NCI-H2171 treated with DMSO at 0.1 percent for 48 hours (cell line): Measurements from ENCODE around the gene PTPN21.
"Not testable (repeated sequence)": the region's sequence is repeated elsewhere in the genome, so short reads cannot be mapped to it uniquely, and the experiment has no call there.

Source experiments
- DNase-seq: peaks from one replicate; lab custom pipeline; 2025; lab: John Stamatoyannopoulos, UW

PTPN21 gene

DNA sequence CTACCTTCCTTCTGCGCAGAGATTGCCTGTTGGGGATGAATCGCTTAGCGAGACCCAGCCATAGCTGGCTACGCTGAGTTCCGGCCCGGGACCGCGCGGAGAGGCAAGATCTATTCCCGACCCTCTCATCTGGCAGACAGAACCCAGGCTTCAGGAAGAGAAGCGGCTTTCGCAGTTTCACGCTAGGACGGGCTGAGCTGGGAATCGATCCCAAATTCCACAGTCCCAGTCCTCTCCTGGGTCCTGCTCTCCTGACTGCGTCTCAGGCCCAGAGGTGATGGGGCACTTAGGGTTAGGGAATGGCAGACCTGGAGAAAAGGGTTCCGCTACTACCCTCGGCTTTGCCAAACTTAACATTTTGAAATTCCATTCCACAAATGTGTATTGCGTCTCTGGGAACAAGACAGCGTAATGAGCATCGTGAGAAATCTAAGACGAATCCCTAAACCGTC lies 2.8 kb downstream of the PTPN21 start:
- no peak for DNase-seq

DNA sequence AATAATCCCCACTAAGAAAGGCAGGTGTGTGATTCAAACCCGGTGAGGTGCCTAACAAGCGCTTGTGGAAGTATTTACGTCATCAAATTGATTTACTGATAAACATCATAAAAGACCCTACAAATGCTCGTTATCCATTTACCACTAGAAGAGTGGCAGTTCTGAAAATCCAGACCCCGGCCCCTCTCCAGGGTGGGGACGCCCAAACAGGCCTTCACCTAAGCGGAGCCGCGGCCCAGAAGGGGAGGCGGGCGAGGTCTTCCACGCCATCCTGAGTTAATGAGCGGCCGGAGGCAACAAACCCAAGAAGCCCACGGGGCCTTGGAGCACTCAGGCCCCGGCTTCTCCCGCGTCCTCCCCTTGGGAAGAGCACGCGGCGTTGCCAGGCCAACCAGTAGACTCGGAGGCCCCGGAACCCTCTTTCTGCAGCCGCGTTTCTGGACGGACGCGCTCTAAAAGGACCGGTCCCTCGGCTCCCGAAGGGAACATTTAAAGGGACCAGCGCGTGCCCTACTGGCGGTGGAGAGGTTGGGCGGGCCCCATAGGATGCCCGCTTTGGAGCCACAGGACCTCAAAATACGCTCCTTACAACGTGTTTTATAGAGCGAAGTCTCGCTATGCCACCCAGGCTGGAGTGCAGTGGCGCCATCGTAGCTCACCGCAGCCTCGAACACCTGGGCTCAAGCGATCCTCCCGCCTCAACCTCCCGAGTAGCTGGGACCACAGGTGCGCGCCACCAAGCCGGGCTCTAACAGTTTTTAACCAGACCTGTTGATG lies 3.5 kb downstream of the PTPN21 start:
- DNase-seq = peak; percentile 61

DNA sequence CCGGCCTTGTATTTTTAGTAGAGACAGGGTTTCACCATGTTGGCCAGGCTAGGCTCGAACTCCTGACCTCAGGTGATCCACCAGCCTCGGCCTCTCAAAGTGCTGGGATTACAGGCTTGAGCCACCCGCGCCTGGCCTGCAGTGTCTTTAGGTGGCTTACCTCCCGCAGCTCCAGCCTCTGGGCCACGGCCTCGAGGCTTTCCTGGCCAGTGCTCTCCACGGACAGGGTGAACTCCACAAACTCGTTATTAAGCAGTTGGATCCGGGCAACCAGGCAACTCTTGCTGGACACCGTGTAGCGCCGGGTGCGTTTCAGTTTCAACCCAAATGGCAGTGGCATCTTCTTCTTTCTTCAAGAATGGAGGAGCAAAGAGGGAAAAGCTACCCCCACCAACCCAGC lies 4.7 kb downstream of the PTPN21 start:
- DNase-seq = no peak

DNA sequence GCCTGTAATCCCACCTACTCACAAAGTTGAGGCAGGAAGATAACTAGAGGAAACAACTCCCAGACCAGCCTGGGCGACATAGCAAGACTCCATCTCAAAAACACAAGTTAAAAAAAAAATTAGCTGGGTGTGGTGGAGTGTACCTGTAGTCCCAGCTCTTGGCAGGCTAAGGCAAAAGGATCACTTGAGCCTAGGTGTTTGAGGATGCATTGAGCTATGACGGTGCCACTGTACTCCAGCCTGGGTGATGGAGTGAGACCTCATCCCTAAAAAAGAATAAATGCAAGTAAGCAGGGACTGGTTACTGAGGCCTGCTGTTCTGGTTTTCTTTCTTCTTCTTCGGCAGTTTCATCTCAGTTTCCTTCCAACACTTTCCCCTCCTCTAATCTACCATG lies 7.4 kb downstream of the PTPN21 start:
- no peak for DNase-seq

DNA sequence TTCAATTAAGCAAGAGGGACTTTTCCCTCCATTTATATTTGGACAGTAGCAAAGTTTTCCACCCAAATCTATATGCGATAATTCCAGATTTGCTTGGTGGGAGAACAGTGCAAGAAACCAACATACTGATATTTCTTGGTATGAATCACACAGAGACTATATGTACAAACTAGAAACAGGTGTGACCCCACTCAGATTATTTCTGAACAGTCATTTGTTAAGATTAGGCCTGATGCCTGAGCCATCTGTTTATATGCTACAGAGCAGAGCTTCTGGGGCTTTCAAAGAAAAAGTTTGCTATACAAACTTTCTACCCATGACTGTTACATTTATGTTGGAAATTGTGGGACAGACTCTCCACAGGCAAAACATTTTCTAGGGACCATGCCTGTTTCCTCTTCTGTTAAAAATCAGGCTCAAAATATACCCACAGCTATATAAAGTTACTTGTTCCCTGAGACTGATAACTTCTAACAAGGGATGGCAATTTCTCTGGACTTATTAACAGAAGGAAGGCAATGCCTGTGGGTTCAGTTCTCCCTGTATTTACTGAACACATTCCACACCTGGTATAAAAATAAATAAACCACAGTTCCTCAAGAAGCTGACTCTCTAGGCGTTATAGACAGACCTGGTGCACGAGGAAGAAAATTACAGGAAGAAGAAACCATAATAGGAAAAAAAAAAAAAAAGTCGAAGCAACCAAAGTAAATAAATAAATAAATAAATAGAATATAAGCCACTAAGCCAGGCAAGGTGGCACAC lies 8.0 kb downstream of the PTPN21 start:
- peak; percentile 33 for DNase-seq

DNA sequence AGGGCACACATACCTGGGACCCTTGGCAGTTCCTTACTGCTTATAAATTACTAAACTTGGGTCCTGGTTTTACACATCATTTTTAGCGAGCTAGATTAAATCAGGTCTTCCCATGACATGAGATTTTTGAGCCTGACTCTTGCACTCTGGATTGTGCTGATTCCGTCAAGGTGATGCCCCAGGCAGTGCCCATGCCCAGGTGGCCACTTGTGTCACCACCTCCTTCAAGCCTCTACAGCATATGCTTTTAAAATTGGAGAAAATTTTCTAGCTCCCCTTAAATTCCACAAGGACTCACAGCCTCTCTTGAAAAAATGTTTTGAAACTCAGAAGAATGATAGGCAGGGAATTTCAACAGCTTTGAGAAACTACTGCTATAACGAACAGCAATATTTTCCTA lies 9.6 kb downstream of the PTPN21 start:
- DNase-seq = no peak

DNA sequence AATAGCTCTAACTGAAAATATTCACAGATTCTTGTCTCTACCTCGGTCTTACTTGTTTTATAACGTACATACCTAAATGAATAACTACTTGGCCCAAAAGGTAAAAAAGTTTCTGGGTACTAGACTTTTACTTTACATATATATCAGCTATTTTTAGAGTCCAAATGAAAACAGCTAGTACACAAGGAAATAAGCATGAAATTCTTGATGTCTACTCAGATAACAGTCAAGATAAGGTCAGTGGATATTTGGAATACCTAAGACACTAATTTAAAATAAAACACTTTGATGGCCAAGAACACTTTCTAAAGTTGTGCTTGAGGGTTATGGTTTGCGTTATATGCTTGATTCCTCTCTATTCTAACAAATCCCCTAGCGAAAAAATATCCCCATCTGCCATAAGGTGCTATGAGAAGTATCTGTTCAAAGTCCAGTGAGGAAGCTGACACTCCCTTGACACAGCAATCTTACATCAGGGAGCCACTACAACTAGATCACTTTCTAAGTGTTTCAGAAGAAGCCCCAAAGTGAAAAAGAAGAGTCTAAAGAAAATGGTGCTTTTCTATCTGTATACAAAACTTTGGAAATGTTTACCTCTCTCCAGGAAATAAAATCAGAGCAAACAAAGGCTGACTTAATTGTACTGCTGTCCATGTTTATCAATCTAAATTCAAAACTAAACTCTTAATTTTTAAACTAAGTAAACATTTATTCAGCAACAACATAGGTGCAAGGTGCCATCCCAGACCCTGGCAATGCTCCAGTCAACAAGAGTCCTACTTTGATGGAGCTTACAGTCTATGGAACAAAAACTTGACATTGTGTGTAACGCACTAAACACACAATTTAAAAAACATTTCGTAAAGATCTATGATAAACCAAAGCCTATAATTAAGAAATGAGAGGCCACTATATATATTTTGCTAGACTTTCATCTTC lies 11.7 kb downstream of the PTPN21 start:
- DNase-seq = peak; percentile 10

DNA sequence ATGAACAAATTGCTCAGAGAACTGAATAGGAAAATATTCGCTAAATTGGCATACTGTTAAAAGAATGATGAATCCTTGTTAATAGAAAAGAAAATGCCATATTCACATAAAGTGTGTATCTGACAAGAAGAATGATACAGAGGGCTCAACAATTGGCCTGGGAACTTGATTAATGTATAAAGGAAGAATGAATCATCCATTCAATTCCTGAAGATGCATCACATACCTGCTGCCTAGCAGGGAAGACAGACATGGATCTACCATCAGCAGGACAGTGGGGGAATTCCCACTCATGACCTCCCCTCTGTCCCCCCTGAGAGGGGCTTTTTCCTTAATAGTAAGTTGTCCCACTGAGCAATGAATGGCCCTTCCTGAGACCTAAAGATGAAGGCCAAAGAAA lies 13.5 kb downstream of the PTPN21 start:
- DNase-seq = no peak

DNA sequence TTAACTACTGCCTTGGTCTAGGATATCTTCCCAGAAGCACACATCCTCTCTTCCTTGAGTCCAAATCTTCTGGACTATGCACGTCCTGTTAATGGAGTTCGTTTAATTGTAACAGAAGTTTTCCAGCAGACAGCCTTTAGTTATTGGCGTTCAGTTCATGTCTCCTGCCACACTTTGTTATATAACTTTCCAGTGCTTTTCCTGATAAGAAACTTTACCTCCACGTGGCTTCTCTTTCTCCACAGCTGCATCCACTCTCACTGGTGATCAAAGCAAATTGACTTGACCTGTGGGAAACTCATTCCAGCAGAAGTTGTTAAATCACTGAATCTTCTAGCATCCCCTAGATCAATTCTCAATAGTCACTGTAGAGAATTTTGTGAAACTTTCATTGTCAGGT lies 19.0 kb downstream of the PTPN21 start:
- no peak for DNase-seq

DNA sequence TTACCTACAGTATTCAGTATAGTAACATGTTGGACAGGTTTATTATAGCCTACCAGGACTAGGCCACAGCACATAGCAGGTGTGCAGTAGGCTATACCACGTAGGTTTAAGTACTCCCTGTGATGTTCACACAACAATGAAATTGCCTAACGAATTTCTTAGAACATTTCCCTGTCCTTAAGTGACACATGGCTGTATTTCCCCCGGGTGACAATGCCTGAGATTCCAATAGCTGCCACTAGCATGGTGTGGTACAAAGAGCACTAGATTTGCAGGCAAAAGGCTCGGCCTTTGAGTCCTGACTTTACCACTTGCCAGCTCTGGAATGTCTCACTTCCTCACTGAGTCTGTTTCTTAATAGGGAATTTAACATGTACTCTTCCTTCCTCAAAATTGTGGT lies 19.7 kb downstream of the PTPN21 start:
- DNase-seq = no peak

DNA sequence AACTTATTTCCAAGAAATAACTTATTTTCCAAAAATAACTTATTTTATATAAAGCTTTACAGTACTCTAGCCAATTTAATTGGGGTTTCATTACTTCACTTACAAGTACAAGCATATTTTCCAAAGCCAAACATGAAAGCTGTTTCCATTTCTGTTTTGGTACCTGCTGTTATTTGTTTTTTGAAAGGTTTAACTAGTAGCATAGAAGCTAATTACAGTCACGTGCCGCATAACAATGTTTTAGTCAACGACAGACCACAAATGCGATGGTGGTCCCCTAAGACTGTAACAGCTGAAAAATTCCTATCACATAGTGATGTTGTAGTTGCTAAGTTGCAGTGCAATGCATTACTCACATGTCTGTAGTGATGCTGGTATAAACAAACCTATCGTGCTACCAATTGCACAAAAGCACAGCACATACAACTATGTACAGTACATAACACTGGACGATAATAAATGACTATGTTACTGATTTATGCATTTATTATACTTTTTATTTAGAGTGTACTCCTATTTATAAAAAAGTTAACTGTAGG lies 21.7 kb downstream of the PTPN21 start:
- no peak for DNase-seq

DNA sequence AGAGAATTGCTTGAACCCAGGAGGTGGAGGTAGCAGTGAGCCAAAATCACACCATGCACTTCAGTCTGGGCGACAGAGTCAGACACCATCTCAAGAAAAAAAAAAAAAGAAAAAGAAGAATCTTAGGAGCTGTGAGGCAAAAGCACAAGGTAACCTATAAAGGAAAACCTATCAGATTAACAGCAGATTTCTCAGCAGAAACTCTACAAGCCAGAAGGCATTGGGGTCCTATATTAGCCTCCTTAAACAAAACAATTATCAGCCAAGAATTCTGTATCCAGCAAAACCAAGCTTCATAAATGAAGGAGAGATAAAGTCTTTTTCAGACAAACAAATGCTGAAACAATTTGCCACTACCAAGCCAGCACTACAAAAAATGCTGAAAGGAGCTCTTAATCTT lies 24.9 kb downstream of the PTPN21 start:
- not testable (repeated sequence) for DNase-seq

DNA sequence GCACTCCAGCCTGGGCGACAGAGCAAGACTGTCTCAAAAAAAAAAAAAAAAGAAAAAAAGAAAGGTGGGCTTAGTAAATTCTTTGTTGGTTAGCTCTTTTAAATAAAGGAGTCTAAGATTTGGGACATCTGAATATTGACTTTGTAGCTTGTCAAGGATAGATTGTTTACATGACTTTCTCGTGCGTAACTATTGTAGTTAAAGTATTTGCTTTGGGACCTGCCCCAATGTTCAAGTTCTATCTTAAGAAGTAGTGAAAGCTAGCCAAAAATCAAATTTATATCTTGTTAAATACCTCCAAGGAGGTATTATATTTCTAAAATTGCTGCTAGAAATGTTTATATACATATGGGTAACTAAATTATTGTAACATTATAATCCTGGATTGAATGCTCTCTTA lies 32.4 kb downstream of the PTPN21 start:
- DNase-seq = no peak

DNA sequence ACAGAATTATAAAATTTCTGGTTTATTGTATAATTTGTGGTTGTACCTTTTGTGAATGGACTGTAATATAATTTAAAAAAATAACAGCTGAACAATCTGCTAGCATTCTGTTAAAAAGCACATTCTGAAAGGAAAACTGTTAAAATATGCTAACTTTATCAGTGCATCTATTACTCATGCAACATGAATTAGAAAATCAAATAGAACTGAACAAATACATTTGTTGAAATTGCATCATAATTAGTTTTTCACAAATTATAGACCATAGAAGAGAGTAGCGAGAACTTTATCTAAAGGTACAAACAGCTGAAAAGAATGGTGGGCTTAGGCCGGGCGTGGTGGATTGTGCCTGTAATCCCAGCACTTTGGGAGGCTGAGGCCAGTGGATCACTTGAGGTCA lies 33.0 kb downstream of the PTPN21 start:
- DNase-seq = no peak

DNA sequence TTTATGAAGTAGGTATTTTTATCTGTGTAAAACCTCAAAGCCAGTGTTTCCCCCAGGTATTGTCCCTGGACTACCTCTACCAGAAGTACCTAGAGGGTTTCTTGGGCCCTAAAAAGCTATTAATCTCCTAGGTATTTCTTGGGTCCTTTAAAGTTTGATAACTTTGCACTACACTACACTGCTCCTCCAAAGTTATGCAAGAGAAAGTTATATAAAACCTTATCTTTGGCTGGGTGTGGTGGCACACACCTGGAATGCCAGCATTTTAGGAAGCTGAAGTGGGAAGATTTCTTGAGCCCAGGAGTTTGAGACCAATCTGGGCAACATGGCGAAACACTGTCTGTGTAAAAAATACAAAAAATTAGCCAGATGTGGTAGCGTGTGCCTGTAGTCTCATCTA lies 34.9 kb downstream of the PTPN21 start:
- DNase-seq = no peak

DNA sequence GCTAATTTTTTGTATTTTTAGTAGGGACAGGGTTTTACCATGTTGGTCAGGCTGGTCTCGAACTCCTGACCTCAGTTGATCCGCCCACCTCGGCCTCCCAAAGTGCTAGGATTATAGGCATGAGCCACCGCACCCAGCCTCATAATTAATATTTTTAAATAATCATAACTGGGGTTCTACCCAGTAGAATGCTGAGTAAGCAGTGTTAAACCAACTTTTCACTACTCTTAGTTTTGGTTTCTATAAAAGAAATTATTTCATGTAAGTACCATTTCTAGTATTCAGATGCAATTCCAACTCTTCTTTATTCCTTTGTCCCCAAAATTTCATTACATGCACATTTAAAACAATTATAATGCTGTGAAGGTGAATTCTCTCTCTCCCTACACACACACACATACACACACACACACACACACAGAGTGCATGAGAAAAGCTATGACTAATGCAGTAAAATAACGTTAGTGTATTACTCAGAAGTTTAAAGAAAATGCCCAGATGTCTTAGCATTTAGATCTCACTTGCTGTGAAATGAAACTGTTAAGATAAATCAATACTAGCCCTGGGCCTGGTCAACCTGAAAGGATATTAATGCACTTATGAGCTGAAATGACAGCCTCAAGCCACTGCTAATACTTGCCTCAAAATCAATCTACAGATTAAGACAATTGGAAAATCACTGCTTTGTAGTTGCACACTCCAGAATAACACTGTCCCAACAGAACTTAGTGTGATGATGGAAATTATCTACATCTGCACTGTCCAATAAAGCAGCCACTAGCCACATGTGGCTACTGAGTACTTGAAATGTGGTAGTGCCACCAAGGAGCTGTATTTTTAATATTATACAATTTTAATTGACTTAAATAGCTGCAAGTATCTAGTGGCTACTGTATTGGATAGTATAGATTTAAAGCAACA lies 36.0 kb downstream of the PTPN21 start:
- no peak for DNase-seq

DNA sequence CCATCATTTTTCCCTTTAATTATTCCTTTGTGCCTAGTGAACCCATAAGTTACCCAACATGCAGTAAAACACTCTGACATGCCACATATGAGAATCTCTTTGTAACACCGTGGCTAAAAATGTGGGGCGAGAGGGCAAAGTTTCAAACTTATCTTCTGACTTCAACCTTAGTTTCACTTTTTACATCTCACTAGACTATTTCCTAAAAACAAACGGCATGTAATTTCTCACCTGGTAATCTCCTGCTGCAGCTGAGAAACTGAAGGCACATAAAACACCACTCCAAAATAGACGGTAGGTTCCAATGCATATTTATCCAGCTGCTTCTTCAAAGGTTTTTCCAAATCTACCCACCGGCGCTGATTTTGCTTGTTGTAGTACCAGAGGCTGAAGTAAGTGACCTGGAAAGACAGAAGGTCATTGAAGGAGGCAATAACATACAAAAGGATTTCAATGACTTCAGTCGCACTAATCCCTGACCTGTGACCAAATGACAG lies 37.9 kb downstream of the PTPN21 start:
- DNase-seq = no peak

DNA sequence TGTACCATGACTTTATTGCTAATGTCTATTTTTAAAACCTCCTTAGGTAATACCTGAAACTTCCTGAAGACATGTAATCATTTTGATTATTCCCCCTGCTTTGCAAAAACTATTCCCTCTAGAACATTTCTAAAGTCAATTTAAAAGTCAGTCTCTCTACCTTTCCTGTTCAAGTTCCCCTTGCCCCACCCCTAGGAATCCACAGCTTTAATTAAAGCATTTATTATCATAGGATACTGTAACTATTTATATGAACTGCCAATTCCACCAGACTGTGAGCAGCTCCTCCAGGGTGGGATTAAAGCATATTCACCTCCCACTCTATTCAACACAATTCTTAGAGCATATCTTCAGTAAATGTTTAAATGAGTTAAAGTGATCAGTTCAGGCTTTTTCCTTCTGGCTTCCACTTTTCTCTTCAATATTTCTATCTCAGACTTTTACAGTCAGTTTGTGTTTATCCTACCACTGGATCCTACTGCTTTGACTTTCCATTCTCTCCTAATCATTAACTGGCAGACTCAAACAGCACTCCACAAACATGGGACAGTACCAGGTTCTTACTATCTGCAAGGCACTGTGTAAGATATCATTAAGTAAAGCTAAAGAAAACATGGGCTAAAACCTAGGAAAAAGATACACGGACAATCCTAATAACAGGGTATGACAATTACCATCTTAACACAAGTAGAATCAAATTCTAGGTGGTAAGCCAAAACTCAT lies 39.1 kb downstream of the PTPN21 start:
- DNase-seq = no peak

DNA sequence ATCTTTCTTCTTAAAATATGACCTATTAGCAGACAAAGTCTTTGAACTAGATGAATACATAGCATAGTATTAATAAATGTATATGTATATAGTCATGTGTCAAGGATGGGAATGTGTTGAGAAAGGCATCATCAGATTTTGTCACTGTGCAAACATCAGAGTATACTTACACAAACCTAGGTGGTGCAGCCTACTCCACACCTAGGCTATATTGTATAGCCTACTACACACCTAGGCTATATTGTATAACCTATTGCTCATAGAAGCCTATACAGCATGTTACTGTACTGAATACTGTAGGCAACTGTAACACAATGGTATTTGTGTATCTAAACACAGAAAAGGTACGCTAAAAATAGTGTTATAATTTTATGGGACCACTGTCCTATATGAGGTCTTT lies 47.6 kb downstream of the PTPN21 start:
- DNase-seq = no peak

DNA sequence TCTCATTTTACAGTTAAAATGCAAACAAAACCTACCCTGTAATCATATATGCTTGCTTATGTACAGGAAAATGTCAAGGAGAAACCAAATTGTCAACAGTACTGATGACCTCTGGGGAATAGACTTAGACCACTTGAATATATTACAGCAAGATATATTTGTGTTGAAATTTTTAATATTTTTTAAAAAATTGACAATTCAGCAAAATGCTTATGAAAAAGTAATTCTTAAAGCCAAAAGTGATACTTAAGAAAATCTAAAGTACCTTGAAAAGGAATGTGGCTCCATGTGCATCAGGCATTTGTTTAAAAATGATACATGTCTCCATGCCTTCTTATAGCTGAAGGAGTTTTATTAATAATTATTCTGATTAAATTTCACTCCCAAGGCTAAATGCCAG lies 49.2 kb downstream of the PTPN21 start:
- DNase-seq = peak; percentile 64
